Tibial artery (tissue), 4 donors: Measurements from ENCODE around the gene CA5B.
"Not testable (repeated sequence)": the region's sequence is repeated elsewhere in the genome, so short reads cannot be mapped to it uniquely, and the experiment has no call there.

Source experiments
- DNase-seq, 2 donors: peaks; one replicate each; pipeline ENCODE4 v3.0.0-alpha.2; 2019
- H3K27ac ChIP-seq, 2 donors: fragments of 200-600 bp; sonication (generic) in 1 of 2; 1 replicate in 1 of 2; 2 replicates in 1 of 2; pipeline ENCODE4 v1.5.1; 2018 to 2019; ENCODE audit warnings: mild to moderate bottlenecking in 1 of 2
- H3K27me3 ChIP-seq, 2 donors: fragments of 200-600 bp; sonication (generic) in 1 of 2; one replicate each; pipeline versions ENCODE4 v1.5.1 to v1.6.0; 2016 to 2019
- H3K36me3 ChIP-seq, 3 donors: fragments of 200-600 bp; sonication (generic) in 2 of 3; one replicate each; pipeline ENCODE4 v1.5.1; 2016 to 2019; ENCODE audit warnings: mild to moderate bottlenecking in 2 of 3
- H3K4me1 ChIP-seq, 4 donors: fragments of 200-600 bp; sonication (generic) in 2 of 4; 1 replicate in 3 of 4; 2 replicates in 1 of 4; pipeline ENCODE4 v1.5.1; 2016 to 2019
- H3K4me3 ChIP-seq, 2 donors: fragments of 200-600 bp; sonication (generic) in 1 of 2; 1 replicate in 1 of 2; 2 replicates in 1 of 2; pipeline ENCODE4 v1.5.1; 2018 to 2019; ENCODE audit warnings: mild to moderate bottlenecking in 2 of 2
- H3K9me3 ChIP-seq, 3 donors: fragments of 200-600 bp; sonication (generic) in 1 of 3; one replicate each; pipeline ENCODE4 v1.5.1; 2016 to 2019
- intact Hi-C: fragments of 100-400 bp; cut with DNase I; formaldehyde crosslinking; loops from one replicate; pipeline ENCODE4 v1.15.0; 2023; ENCODE audit warnings: low total_unique reads
- TF ChIP-seq, protein P1 (sequence below), 2 experiments: fragments of 200-600 bp in 1 of 2; fragments of 450-650 bp in 1 of 2; IDR thresholded peaks; one replicate each; pipeline ENCODE4 v1.5.1; 2017 to 2019; ENCODE audit warnings: antibody characterized with exemption in 2 of 2, mild to moderate bottlenecking in 1 of 2, moderate library complexity in 1 of 2

CA5B gene

GRCh38 chrX:15755091-15755490 lies 17.0 kb downstream of the CA5B start:
- intact Hi-C loops: no loop called here
- Histone ChIP-seq H3K9me3 (no peaks in the 10 kb centered on the region), H3K4me1 (peaks cover 0 to 22% (median 7%) of the 10 kb centered on the region in 4 donors), H3K4me3 (no peak overlapping the region), H3K27me3 (no peaks in the 10 kb centered on the region), H3K27ac (no peak overlapping the region), H3K36me3 (no peaks in the 10 kb centered on the region)
- no peak for DNase-seq
- TF ChIP-seq, protein P1, sequence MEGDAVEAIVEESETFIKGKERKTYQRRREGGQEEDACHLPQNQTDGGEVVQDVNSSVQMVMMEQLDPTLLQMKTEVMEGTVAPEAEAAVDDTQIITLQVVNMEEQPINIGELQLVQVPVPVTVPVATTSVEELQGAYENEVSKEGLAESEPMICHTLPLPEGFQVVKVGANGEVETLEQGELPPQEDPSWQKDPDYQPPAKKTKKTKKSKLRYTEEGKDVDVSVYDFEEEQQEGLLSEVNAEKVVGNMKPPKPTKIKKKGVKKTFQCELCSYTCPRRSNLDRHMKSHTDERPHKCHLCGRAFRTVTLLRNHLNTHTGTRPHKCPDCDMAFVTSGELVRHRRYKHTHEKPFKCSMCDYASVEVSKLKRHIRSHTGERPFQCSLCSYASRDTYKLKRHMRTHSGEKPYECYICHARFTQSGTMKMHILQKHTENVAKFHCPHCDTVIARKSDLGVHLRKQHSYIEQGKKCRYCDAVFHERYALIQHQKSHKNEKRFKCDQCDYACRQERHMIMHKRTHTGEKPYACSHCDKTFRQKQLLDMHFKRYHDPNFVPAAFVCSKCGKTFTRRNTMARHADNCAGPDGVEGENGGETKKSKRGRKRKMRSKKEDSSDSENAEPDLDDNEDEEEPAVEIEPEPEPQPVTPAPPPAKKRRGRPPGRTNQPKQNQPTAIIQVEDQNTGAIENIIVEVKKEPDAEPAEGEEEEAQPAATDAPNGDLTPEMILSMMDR (IDR thresholded peaks at IDR 0.05): no peak

DNA sequence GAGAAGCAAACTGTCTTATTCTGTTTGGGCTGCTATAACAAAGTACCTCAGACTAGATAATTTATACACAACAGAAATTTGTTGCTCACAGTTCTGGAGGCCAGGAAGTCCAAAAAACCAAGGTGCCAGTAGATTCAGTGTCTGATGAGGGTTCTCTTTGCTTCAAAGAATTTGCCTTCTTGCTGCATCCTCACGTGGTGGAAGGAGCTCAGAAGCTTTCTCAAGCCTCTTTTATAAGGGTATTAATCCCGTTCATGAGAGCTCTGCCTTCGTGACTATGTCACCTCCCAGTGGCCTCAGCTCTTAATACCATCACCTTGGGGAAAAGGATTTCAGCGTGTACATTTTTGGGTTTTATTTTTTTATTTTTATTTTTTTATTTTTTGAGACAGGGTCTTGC lies 20.1 kb downstream of the CA5B start:
- no peaks in the 10 kb centered on the region for H3K4me1 ChIP-seq

DNA sequence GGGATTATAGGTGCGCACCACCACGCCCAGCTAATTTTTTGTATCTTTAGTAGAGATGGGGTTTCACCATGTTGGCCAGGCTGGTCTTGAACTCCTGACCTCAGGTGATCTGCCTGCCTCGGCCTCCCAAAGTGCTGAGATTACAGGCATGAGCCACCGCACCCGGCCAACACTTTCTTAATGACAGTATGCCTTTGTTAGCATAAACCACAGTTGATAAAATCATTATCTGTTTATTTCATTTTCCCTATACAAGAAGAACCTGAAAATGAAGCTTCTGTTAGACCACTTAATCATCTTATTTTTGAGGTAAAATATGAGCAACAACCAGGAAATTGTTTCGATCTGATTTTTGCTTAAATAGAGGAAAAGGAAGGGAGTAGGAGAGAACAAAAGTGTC lies 21.8 kb downstream of the CA5B start:
- H3K9me3 ChIP-seq, DNase-seq, H3K4me3 ChIP-seq, H3K36me3 ChIP-seq, H3K27me3 ChIP-seq, H3K27ac ChIP-seq, intact Hi-C loops, H3K4me1 ChIP-seq: not testable (repeated sequence)

More for the DNA sequence above, 20.1 kb downstream of the CA5B start:
- no peak for DNase-seq
- no peak overlapping the region for H3K27ac ChIP-seq
- no peak overlapping the region for H3K4me3 ChIP-seq
- no peaks in the 10 kb centered on the region for H3K9me3 ChIP-seq
- TF ChIP-seq, protein P1 (IDR thresholded peaks at IDR 0.05): no peak
- no peaks in the 10 kb centered on the region for H3K36me3 ChIP-seq
- no peaks in the 10 kb centered on the region for H3K27me3 ChIP-seq
- intact Hi-C loops: no loop called here

GRCh38 chrX:15761564-15762191 lies 23.6 kb downstream of the CA5B start:
- TF ChIP-seq, protein P1 (IDR thresholded peaks at IDR 0.05): peak; percentile 33 to 48
- DNase-seq: no peak
- Histone ChIP-seq H3K4me1 (no peaks in the 10 kb centered on the region), H3K27me3 (no peaks in the 10 kb centered on the region), H3K27ac (no peak overlapping the region), H3K9me3 (no peaks in the 10 kb centered on the region), H3K36me3 (peaks cover 0 to 1% (median under 1%) of the 10 kb centered on the region in 3 donors), H3K4me3 (no peak overlapping the region)
- intact Hi-C loops: no loop called here

DNA sequence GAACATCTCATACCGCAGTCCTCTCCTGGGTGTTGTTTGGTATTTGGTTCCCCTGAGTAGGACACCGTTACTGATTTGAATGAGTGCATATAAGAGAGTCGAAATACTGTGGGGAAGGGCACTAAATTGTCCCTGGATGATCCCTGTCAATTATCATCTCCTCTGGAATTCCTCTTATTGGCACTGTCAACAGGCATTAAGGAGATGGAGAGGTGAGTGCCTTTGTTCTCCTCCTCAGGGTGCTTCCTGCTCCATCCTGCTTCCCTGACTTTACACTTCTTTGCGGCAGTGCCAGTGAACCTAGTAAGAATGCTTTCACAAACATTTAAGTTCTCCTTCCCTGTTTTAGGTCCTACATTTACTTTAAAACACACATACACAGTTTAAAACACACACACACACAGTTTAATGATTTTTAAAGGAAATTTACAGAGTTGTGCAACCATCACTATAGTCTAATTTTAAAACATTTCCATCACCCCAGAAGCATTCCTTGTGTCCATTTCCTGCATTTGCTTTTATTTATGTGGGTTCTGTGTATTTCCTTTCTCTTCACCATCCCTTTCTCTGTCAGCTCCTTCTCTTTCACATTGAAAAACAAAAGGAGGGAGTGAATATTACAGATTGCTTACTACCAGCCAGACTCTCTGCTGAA lies 31.4 kb downstream of the CA5B start:
- DNase-seq: no peak
- Histone ChIP-seq H3K4me1 (no peaks in the 10 kb centered on the region), H3K36me3 (peaks cover 0 to 10% (median 5%) of the 10 kb centered on the region in 3 donors), H3K27me3 (no peaks in the 10 kb centered on the region), H3K27ac (no peak overlapping the region), H3K4me3 (no peak overlapping the region), H3K9me3 (no peaks in the 10 kb centered on the region)
- TF ChIP-seq, protein P1 (IDR thresholded peaks at IDR 0.05): no peak
- intact Hi-C loops: no loop called here

- Histone ChIP-seq H3K4me3 (no peak overlapping the region), H3K27ac (no peak overlapping the region), H3K9me3 (no peaks in the 10 kb centered on the region), H3K36me3 (peaks cover 0 to 63% (median 34%) of the 10 kb centered on the region in 3 donors), H3K4me1 (no peaks in the 10 kb centered on the region), H3K27me3 (no peaks in the 10 kb centered on the region)
- TF ChIP-seq, protein P1 (IDR thresholded peaks at IDR 0.05): no peak
- DNase-seq: no peak
- intact Hi-C loops: no loop called here
These were observed 44.1 kb downstream of the CA5B start for GRCh38 chrX:15781961-15782699.
